Activated T-cell treated with anti-CD3 and anti-CD28 coated beads, Interleukin-2, amount 50 U/mL, for 72 hours (primary cell): Measurements from ENCODE around the gene RIGI. TPM values are rescaled to one million over a fixed set of nuclear protein-coding genes. Genes with fewer than 3 reads are reported as not detected.
"Not testable (repeated sequence)": the region's sequence is repeated elsewhere in the genome, so short reads cannot be mapped to it uniquely, and the experiment has no call there.

Source experiments
- ATAC-seq, 2 donors: fragments of 150-1000 bp; cut with Tn5 transposase; replicated peaks in 1 of 2; 2 replicates each; pipeline ENCODE4 v1.10.0; 2021; ENCODE audit warnings: moderate library complexity in 2 of 2, mild to moderate bottlenecking in 1 of 2
- DNase-seq, 2 donors: peaks; one replicate each; pipeline ENCODE4 v3.0.0; 2021 to 2022; ENCODE audit warnings: mixed read lengths in 1 of 2
- H3K27ac Mint-ChIP-seq: one replicate; pipeline ENCODE4 v1.8.0; 2022; ENCODE audit warnings: mild to moderate bottlenecking, moderate library complexity, mixed read lengths
- H3K27me3 Mint-ChIP-seq: one replicate; pipeline ENCODE4 v1.8.0; 2022; ENCODE audit warnings: low read depth, mixed read lengths
- H3K36me3 Mint-ChIP-seq, 2 donors: one replicate each; pipeline ENCODE4 v1.8.0; 2022; ENCODE audit warnings: mixed read lengths in 2 of 2, mild to moderate bottlenecking in 1 of 2; ENCODE audit not compliant: insufficient read depth in 2 of 2
- H3K4me1 Mint-ChIP-seq: one replicate; pipeline ENCODE4 v1.8.0; 2022; ENCODE audit warnings: low read depth, mixed read lengths
- H3K4me3 Mint-ChIP-seq, 2 donors: one replicate each; pipeline ENCODE4 v1.8.0; 2022; ENCODE audit warnings: mild to moderate bottlenecking in 2 of 2, mixed read lengths in 2 of 2, moderate library complexity in 2 of 2
- H3K9me3 Mint-ChIP-seq, 2 donors: one replicate each; pipeline ENCODE4 v1.8.0; 2022; ENCODE audit warnings: mixed read lengths in 2 of 2
- total RNA-seq, 2 donors: library from RNA; stranded (reverse); gene quantifications; one replicate each; pipeline ENCODE4 v1.2.3, GENCODE V29; 2022

RIGI gene
- total RNA-seq, 2 donors from 2014 or later = 7.9 to 8.6 TPM

DNA sequence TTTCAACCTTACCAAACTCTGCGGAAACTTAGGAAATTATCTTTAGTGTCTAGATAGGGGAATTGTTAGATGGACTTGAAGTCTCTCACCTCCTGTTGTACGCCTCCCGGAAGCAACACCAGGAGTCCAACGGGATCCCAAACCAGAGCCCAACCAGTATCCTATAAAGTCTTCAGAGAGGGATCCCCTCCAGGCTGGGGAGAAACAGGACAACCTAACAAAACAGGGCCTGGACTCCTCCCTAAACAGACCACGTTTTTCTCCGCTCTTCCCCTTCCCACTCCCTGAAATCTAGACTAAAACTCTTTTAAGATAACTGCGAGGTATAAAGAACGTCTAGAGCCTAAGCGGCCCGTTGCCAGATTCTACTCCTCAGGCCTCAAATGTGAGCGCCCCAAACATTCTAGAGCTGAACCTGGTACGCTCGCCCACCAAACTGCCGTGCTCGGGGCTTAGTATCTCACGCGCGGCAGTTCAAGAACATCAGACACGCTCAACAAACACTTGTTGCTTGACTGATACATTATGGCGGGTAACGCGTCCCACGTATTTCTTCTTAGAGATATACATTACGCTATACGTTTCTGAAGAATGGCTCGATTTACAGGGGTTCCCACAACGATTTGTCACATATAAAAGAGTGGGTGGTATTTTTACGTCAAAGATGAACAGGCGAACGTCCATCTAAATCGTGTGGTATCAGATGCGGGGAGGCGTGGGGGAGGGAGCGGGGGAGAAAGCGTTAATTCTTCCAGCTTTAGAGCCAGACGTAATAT is 25.5 kb upstream of the RIGI start:
- Mint-ChIP-seq H3K4me3 (peak overlapping the region; percentile 100), H3K4me1 (peaks cover 54% of the 10 kb centered on the region), H3K27me3 (no peaks in the 10 kb centered on the region), H3K36me3 (peaks cover 3 to 19% of the 10 kb centered on the region in 2 donors), H3K27ac (peak overlapping the region; percentile 100), H3K9me3 (no peaks in the 10 kb centered on the region)
- peak; percentile 51 to 64 for DNase-seq
- ATAC-seq = peak; percentile 47 to 61

DNA sequence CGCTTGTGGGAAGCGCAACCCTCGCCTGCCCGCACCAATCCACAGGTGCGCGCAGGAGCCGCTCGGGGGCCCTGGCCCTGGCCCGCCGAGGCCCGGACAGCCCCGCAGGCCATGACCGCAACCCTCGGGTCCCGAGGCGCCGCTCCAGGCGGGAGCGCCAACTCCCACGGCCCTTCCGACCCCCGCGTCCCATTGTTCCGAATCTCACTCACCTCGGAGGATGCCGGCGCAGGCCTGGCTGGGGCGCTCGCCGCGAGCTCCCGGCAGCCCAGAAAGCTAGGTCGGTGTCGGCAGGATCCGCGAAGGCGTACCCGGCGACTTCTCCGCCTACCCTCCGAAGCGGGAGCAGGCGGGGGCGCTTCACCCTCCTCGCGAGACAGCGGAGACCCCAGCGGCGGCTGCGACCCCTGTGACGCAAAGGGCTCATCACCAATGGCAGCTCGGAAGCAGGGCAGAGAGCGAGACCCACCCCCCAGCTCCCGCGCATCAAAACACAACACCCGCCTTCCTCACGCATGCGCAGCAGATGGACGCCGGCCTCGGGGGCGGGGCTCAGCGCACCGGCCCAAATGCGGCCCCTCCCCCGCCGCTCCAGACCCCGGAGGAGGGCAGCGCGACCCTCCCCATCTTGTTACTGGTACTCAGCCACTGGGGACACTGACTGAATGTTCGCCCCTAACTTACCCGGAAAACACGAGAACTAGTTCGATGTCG is 24.7 kb upstream of the RIGI start:
- Mint-ChIP-seq H3K27ac (peak overlapping the region; percentile 100), H3K36me3 (peaks cover 3 to 19% of the 10 kb centered on the region in 2 donors), H3K9me3 (no peaks in the 10 kb centered on the region), H3K4me3 (peak overlapping the region; percentile 100), H3K4me1 (peaks cover 48% of the 10 kb centered on the region), H3K27me3 (no peaks in the 10 kb centered on the region)
- peak; percentile 81 to 82 for ATAC-seq
- DNase-seq = peak; percentile 94 to 95

DNA sequence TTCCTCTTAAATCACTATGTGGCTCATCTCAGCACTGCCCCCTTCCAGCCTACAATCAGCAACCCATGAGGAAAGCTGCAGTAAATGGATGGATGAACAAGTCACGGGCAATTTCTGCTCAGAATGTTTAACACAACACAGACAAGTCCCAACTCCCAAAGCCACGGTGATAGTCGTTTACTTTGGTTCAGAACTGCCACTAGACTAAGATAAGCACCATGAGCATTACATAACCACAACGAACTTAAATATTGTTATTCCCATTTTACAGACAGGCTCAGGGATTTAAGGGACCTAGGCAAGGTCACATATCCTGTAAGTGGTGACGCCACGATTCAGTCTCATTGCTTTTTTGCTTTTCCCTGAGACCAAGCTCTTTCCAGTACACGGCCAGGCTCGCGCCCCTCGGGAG is 24.2 kb upstream of the RIGI start:
- peak overlapping the region; percentile 100 for H3K4me3 Mint-ChIP-seq
- peaks cover 48% of the 10 kb centered on the region for H3K4me1 Mint-ChIP-seq
- no peak for ATAC-seq
- H3K27ac Mint-ChIP-seq = peak overlapping the region; percentile 27
- DNase-seq = no peak
- H3K36me3 Mint-ChIP-seq = peaks cover 3 to 19% of the 10 kb centered on the region in 2 donors
- H3K9me3 Mint-ChIP-seq = no peaks in the 10 kb centered on the region
- H3K27me3 Mint-ChIP-seq = no peaks in the 10 kb centered on the region

DNA sequence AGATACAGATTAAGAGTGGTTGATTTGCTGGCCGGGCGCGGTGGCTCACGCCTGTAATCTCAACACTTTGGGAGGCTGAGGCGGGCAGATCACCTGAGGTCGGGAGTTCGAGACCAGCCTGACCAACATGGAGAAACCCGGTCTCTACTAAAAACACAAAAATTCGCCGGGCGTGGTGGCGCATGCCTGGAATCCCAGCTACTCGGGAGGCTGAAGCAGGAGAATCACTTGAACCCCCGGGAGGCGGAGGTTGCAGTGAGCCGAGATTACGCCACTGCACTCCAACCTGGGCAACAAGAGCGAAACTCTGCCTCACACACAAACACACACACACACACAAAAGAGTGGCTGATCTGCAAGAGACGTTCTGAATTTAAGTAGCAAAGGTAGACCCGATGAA is 22.2 kb upstream of the RIGI start:
- DNase-seq, H3K4me3 Mint-ChIP-seq, H3K9me3 Mint-ChIP-seq: not testable (repeated sequence)

DNA sequence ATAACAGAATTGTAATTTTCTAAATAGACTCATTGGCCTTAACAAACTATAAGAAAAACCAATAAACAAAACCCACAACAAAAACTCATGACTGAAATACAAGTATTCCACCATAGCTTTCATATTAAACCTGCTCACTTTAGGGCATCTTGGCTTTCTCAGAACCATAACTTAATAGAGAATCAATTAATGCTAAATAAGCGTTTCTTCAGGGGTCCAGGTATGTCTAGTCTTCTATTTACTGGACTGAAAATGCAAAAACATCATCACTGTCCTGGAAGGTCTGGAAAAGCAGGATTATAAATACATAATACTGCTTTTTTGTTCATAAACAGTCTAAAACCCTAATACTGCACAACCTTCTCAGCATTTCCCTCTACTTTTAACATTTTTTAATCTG is 19.9 kb upstream of the RIGI start:
- no peaks in the 10 kb centered on the region for H3K27me3 Mint-ChIP-seq
- peak overlapping the region; percentile 63 for H3K27ac Mint-ChIP-seq
- H3K36me3 Mint-ChIP-seq = peaks cover 7 to 29% of the 10 kb centered on the region in 2 donors
- H3K9me3 Mint-ChIP-seq = no peaks in the 10 kb centered on the region
- H3K4me1 Mint-ChIP-seq = peaks cover 32% of the 10 kb centered on the region
- DNase-seq (no peak), ATAC-seq (no peak)
- H3K4me3 Mint-ChIP-seq = no peak overlapping the region

More for the DNA sequence above, 22.2 kb upstream of the RIGI start:
- H3K27ac Mint-ChIP-seq, H3K27me3 Mint-ChIP-seq, ATAC-seq: not testable (repeated sequence)
- H3K4me1 Mint-ChIP-seq = peaks cover 34% of the 10 kb centered on the region
- peaks cover 7 to 23% of the 10 kb centered on the region in 2 donors for H3K36me3 Mint-ChIP-seq

DNA sequence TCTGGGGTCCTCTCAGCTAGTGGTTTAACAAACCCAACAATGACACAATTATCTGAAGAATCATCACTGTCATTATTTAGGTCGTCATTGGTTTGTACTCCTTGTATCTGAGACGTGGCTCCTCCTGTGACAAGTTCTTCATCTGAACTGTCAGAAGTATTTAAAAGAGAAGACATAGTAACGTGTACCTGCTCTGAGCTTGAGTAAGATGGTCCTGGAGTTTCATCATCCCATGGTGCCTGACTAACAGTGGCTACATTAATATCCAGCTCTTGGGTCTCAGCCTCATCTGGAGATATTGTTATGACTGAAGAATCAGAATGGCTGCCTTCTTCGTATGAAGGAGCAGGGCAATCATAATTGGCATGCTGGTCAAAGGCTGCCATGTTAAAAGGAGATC is 17.1 kb upstream of the RIGI start:
- Mint-ChIP-seq H3K27me3 (no peaks in the 10 kb centered on the region), H3K4me1 (peaks cover 9% of the 10 kb centered on the region), H3K4me3 (no peak overlapping the region), H3K36me3 (peaks cover 7 to 23% of the 10 kb centered on the region in 2 donors), H3K9me3 (no peaks in the 10 kb centered on the region), H3K27ac (peak overlapping the region; percentile 56)
- no peak for DNase-seq
- peak in 1 of 2 donors; percentile 21 for ATAC-seq

DNA sequence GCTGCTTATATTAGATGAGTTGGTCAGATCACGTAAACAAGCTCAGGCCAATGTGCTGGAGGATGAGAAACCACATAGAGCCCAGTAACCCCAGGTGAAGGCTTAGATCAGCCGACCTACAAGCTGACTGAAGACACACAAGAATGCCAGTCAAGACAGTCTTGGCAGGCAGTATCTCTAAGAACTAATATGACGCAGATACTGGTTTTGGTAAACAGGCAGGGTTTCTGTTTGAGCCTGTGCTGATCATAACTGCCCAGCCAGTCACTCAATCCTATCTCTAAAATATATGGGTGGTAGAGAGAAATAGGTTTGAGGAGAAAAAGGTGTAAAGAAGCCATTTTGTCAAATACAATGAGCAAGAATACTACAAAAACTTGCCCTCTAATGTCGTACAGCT is 7.8 kb upstream of the RIGI start:
- Mint-ChIP-seq H3K4me3 (no peak overlapping the region), H3K9me3 (no peaks in the 10 kb centered on the region), H3K27ac (no peak overlapping the region), H3K27me3 (no peaks in the 10 kb centered on the region), H3K36me3 (peaks cover 2 to 3% of the 10 kb centered on the region in 2 donors), H3K4me1 (no peaks in the 10 kb centered on the region)
- ATAC-seq (no peak), DNase-seq (no peak)

DNA sequence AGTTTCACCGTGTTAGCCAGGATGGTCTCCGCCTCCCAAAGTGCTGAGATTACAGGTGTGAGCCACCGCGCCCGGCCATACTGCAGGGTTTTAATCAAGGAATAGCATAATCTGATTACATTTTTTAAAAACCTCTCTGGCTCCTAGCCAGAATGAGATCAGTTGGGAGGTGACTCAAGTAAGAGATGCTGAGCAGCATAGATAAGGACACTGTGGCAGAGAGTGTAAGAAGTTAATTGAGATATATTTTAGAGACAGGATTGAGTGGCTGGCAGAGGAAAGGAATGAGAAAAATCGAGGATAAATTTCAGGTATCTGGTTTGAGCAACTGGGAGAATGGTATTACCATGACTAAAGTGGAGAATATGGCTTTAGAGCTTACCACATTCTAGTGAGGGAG is 7.3 kb upstream of the RIGI start:
- Mint-ChIP-seq H3K27ac (no peak overlapping the region), H3K4me1 (no peaks in the 10 kb centered on the region), H3K36me3 (peaks cover 2 to 3% of the 10 kb centered on the region in 2 donors), H3K9me3 (no peaks in the 10 kb centered on the region), H3K4me3 (no peak overlapping the region), H3K27me3 (no peaks in the 10 kb centered on the region)
- DNase-seq (no peak), ATAC-seq (no peak)

DNA sequence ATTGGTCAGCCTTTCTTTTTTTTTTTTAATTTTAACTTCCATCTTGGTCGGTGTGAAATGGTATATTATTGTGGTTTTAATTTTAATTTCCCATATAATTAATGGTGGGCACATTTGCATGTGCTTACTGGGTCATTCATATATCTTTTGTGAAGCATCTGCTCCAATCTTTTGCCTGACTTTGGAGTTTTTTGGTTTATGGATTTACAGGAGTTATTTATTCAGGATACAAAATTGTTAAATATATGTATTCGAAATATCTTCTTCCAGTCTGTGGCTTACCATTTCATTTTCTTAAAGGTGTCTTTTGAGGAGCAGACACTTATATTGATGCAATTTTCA is 682 bp upstream of the RIGI start:
- Mint-ChIP-seq H3K27ac (peak overlapping the region; percentile 94), H3K9me3 (peaks cover 2 to 7% of the 10 kb centered on the region in 2 donors), H3K36me3 (peaks cover 8 to 14% of the 10 kb centered on the region in 2 donors), H3K27me3 (no peaks in the 10 kb centered on the region), H3K4me3 (peak overlapping the region; percentile 85 to 98), H3K4me1 (peaks cover 47% of the 10 kb centered on the region)
- ATAC-seq = no peak
- DNase-seq = no peak

DNA sequence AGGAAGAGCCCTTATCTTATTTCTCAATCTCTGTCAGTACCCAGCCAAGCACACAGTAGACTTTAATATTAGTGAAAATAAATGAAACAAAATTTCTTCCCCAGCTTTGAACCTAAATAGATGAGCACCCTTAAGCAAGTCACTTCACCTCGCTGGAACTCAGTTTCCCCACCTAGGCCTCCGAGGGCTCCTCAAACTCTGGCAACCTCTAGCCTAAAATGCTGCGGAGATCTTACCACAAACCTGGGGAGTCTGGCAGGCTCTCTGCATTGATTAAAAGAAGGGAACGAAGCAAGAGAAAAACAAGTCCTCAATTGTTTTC is 326 bp downstream of the RIGI start:
- Mint-ChIP-seq H3K27me3 (no peaks in the 10 kb centered on the region), H3K4me3 (peak overlapping the region; percentile 85 to 98), H3K9me3 (peaks cover 2 to 7% of the 10 kb centered on the region in 2 donors), H3K27ac (peak overlapping the region; percentile 94), H3K4me1 (peaks cover 47% of the 10 kb centered on the region), H3K36me3 (peaks cover 8 to 14% of the 10 kb centered on the region in 2 donors)
- DNase-seq (no peak), ATAC-seq (peak in 1 of 2 donors; percentile 18)

DNA sequence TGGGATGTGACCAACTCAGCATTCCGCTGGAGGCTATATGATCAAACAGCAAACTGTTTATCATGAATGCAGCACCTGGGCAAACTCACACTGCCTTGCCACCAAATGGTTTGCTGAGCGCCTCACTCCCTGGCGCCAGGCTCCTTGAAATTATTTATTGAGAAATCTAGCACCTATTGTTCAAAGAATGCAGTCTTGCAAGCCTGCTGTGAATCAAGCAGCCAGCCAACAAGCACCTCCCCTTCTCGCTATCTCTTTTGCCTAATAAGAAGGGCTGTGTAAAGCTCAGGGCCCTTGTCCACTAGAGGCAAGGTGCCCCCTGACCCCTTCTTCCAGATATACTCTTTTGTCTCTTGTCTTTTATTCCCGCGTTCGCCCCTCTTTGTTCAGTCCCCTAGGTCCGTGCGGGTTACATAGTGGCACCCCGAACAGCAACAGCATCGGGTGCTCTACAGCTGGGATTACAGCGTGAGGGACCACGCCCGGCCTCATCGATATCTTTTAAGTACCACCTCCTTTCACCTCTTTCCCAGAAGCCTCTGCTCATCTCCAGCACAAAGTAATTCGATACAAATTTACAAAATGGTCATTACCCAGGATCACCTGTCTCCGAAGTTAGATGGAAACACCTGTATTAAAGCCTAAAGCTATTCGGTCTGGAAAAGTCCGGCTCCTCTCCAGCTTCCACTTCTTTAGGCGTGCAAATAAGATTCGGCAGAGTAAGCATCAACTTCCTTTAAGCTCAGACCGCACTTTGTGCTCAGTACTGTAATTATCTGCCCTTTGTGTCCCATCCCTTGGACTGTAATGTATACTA is 896 bp downstream of the RIGI start:
- Mint-ChIP-seq H3K4me1 (peaks cover 47% of the 10 kb centered on the region), H3K27me3 (no peaks in the 10 kb centered on the region), H3K4me3 (peak overlapping the region; percentile 85 to 98), H3K36me3 (peaks cover 8 to 14% of the 10 kb centered on the region in 2 donors), H3K27ac (peak overlapping the region; percentile 94), H3K9me3 (peaks cover 2 to 7% of the 10 kb centered on the region in 2 donors)
- peak; percentile 49 to 50 for ATAC-seq
- DNase-seq = peak; percentile 18 to 21

DNA sequence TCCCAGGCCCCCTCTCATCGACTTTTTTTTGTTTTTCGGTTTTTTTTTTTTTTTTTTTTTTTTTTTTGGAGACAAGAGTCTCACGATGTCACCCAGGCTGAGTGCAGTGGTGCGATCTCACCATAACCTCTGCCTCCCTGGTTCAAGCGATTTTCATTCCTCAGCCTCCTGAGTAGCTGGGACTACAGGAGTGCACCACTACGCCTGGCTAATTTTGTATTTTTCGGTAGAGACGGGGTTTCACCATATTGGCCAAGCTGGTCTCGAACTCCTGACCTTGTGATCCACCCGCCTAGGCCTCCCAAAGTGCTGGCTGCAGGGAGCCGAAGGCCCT is 1.5 kb downstream of the RIGI start:
- Mint-ChIP-seq H3K4me1 (peaks cover 47% of the 10 kb centered on the region), H3K4me3 (peak overlapping the region; percentile 85 to 98), H3K36me3 (peaks cover 8 to 14% of the 10 kb centered on the region in 2 donors)
- DNase-seq, H3K27ac Mint-ChIP-seq, ATAC-seq, H3K27me3 Mint-ChIP-seq, H3K9me3 Mint-ChIP-seq: not testable (repeated sequence)

DNA sequence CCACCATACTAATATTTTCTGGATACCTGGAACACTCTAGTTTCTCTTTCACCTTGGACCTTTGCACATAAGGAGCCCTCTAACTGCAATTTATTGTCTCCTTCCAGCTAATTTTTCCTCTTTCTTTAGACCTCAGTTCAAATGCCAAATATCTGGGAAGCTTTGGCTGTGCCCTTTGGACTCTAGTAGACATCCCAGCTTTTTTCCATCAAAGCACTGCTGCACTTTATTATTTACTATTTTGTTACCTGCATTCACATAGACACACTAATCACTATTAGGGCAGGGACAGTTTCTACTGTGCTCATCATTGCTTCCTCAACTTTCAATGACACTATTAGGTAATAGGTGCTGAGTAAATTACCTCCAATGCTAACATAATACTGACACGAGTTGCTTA is 2.1 kb downstream of the RIGI start:
- peak overlapping the region; percentile 21 for H3K27ac Mint-ChIP-seq
- no peaks in the 10 kb centered on the region for H3K27me3 Mint-ChIP-seq
- ATAC-seq (no peak), DNase-seq (no peak)
- H3K36me3 Mint-ChIP-seq = peaks cover 8 to 14% of the 10 kb centered on the region in 2 donors
- peak overlapping the region in 1 of 2 donors; percentile 16 for H3K4me3 Mint-ChIP-seq
- H3K9me3 Mint-ChIP-seq = peaks cover 2 to 7% of the 10 kb centered on the region in 2 donors
- peaks cover 47% of the 10 kb centered on the region for H3K4me1 Mint-ChIP-seq
